GM21619 (cell line): ENCODE measurements around the gene NAT8.
"Not testable (repeated sequence)": the region's sequence is repeated elsewhere in the genome, so short reads cannot be mapped to it uniquely, and the experiment has no call there.

Experiments
- ATAC-seq: cut with Tn5 transposase; IDR thresholded peaks from one replicate; pipeline ENCODE4 v1.9.1; 2021; ENCODE audit not compliant: unreplicated experiment

NAT8 gene

GRCh38 chr2:73638429-73638828, 3.8 kb downstream of the NAT8 start:
- ATAC-seq = no peak

DNA sequence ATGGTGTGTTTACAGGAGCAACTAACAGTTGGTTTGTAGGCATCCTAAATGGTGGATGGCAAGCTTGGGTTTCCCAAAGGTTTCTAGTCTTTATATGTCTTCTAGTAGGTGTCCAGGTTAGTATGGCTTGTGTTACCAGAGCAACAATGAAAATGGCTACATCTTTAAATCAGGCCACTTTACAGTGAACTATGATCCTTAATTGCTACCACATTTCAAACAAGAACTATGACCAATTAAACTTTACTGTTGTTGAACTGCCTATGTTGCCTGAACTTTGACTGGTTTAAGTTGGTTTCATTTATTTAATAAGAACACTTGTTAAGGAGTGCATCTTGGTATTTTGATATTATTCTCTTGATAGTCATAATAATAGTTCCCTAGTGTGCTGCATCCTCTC, 5.2 kb downstream of the NAT8 start:
- not testable (repeated sequence) for ATAC-seq

DNA sequence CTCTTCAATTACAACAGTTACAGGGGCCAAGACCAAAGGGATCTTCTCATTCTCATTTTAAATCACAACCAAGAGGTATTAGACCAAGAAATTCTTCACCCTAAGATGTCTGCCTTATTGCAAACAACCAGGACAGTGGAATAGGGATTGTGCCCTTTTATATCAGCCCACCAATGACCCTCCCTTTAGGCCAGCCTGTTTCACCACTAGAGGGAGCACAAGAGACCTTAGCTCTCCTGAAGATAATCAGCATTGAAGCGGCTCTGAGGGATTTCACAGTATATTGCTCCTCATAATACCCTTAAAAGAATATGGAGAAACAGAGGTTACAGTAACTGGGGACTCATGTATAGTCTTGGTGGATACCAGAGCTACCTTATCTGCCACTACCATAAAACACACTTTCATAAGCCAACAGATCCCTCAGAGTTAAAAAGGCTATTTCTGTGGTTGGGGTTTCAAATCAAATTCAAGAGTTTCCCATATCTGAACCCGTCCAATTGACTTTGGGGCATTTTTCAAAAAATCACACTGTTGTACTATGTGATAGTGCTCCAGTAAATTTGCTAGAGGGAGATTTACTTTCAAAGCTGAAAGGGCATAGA, 11.5 kb downstream of the NAT8 start:
- ATAC-seq = not testable (repeated sequence)

GRCh38 chr2:73628493-73628892, 13.7 kb downstream of the NAT8 start:
- ATAC-seq = peak; percentile 54

GRCh38 chr2:73626237-73626636, 16.0 kb downstream of the NAT8 start:
- not testable (repeated sequence) for ATAC-seq

DNA sequence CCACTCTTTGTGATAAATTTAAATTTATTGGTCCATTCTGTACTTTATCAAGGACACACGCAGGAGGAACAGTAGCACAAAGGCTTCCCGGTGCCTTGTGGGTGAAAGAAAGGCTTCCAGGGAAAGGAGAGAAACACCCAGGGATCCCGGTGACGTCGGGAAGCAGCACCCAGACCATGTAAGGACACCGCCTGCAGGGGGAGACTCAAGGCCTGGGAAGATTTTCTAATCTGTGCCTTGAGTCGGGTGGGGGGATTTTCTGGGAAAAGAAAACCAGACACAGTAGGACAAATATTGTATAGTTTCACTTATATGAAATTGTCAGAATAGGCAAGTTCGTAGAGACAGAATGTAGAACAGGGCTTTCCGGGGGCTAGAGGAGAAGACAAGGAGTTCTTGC, 17.6 kb downstream of the NAT8 start:
- ATAC-seq = not testable (repeated sequence)

DNA sequence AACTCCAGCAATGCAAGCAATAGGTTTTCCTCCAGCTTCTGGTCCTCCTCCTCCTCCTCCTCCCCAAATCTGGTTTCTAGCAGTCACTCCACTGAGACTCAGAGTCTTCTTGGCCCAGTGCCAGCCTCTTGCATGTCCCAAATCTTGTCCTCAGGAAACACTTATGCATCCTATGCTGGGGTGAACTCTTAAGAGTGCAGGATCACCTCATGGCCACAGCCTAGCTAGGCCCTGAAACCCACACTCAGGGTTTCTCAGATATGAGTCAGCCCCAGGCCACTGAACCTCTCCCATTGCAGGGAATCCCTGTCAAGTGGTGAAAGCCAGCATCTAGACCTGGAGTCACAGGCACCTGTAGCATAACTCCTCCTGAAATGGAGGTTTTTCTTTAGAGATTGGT, 18.2 kb downstream of the NAT8 start:
- ATAC-seq = not testable (repeated sequence)

DNA sequence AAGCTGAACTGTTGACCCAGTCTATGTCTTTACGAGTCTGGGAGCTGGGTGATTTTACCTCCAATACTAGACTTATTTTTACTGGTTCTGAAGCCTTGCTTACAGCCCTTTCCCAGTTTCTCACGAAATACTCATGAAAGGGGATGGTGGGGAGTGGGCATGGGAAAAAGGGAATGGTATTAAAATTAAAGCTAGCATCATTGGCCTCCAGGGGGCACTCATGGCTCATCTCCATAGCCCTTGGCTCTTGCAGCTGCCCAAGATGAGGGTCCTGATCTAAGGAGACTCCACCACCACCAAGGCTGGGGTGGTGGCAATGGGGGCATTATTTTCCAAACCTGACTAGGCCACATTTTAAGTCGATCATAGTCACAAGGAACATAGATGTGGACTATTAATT, 22.3 kb downstream of the NAT8 start:
- ATAC-seq = not testable (repeated sequence)

GRCh38 chr2:73614997-73615396, 27.2 kb downstream of the NAT8 start:
- no peak for ATAC-seq

GRCh38 chr2:73614105-73614504, 28.1 kb downstream of the NAT8 start:
- ATAC-seq = no peak

- ATAC-seq = no peak
Measured at GRCh38 chr2:73611867-73612266, 30.4 kb downstream of the NAT8 start.

- ATAC-seq = no peak
Measured at GRCh38 chr2:73611193-73611592, 31.0 kb downstream of the NAT8 start.

- ATAC-seq = no peak
Measured at GRCh38 chr2:73610111-73610510, 32.1 kb downstream of the NAT8 start.

GRCh38 chr2:73604589-73604988, 37.6 kb downstream of the NAT8 start:
- not testable (repeated sequence) for ATAC-seq

- peak; percentile 75 for ATAC-seq
Measured at GRCh38 chr2:73603099-73603588, 39.1 kb downstream of the NAT8 start.

- ATAC-seq = no peak
Measured at GRCh38 chr2:73601780-73602179, 40.4 kb downstream of the NAT8 start.

- no peak for ATAC-seq
Measured at GRCh38 chr2:73594251-73594650, 48.0 kb downstream of the NAT8 start.

GRCh38 chr2:73593680-73594079, 48.5 kb downstream of the NAT8 start:
- no peak for ATAC-seq
